GM20431 (cell line): Measurements from ENCODE around the gene EIF2B1.

Experiments
- in situ Hi-C: fragments of 300-500 bp; cut with MseI, MboI; formaldehyde crosslinking; loops from one replicate; pipeline ENCODE4 v1.15.0; 2020; ENCODE audit warnings: low sequenced_read_pairs; ENCODE audit not compliant: unreplicated experiment

EIF2B1 gene

GRCh38 chr12:123576611-123577010 is 56.9 kb downstream of the EIF2B1 start:
- in situ Hi-C loops: no loop called here

- in situ Hi-C loops: no loop called here
Measured at GRCh38 chr12:123573870-123574269, 59.6 kb downstream of the EIF2B1 start.

DNA sequence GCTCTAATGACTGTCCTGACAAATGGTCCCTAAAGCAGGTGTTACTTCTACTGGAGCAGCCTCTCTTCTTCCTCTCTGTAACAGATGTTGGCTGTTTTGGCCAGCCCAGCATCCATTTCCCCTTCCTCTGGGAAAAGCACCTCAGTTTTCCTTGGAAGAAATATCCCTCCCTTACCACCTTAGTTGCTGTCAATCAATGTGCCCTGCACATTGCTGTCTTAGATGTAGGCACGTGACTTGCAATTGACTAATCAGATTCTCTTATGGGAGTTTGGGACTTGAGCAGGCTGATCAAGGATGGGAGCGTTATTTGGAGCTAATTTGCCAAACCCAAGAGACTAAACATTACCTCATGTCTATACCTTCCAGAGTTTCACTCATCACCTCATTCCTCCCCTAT is 61.1 kb downstream of the EIF2B1 start:
- in situ Hi-C loops: no loop called here

DNA sequence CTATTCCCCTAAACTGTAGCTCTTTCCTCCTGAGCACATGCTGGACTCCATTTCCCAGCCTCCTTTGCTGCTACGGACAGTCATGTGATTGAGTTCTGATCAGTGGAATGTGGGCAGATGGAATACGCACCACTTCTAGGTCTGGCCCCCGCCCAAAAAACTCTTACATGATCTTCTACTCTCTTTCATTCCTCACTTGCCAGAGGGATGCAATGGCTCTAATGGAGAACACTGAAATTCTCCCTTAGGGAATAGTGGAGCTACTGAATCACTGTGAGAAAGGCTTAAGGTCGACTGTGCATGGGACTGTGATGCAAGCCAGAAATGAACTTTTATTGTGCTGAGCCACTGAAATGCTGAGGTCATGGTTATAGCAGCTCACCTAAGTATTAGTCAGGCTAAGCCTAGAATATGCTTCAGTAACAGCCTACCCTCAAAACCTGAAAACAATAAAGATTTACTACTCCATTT is 62.1 kb downstream of the EIF2B1 start:
- in situ Hi-C loops: no loop called here
